GM21576 (cell line): Measurements from ENCODE around the gene ABO.
"Not testable (repeated sequence)": the region's sequence is repeated elsewhere in the genome, so short reads cannot be mapped to it uniquely, and the experiment has no call there.

ENCODE experiments used
- ATAC-seq: cut with Tn5 transposase; IDR thresholded peaks from one replicate; pipeline ENCODE4 v1.9.1; 2021; ENCODE audit warnings: mild to moderate bottlenecking, moderate library complexity; ENCODE audit not compliant: unreplicated experiment

The ABO gene

GRCh38 chr9:133290751-133291302 lies 15.8 kb upstream of the ABO start:
- no peak for ATAC-seq

GRCh38 chr9:133286523-133286922 lies 11.5 kb upstream of the ABO start:
- ATAC-seq: no peak

- ATAC-seq: no peak
Observed at GRCh38 chr9:133285252-133285775, 10.3 kb upstream of the ABO start.

- ATAC-seq: no peak
Observed at GRCh38 chr9:133284362-133284761, 9.4 kb upstream of the ABO start.

GRCh38 chr9:133283255-133284032 lies 8.4 kb upstream of the ABO start:
- not testable (repeated sequence) for ATAC-seq

GRCh38 chr9:133282464-133283238 lies 7.7 kb upstream of the ABO start:
- ATAC-seq: no peak

GRCh38 chr9:133280392-133280791 lies 5.4 kb upstream of the ABO start:
- ATAC-seq: no peak

- no peak for ATAC-seq
Observed at GRCh38 chr9:133278161-133279114, 3.4 kb upstream of the ABO start.

- no peak for ATAC-seq
Observed at GRCh38 chr9:133277467-133277866, 2.5 kb upstream of the ABO start.

GRCh38 chr9:133276923-133277322 lies 1.9 kb upstream of the ABO start:
- no peak for ATAC-seq

- ATAC-seq: no peak
Observed at GRCh38 chr9:133276001-133276884, 1.2 kb upstream of the ABO start.

- no peak for ATAC-seq
Observed at GRCh38 chr9:133274236-133275104, 531 bp downstream of the ABO start.

GRCh38 chr9:133273819-133274218 lies 1.2 kb downstream of the ABO start:
- no peak for ATAC-seq

GRCh38 chr9:133273098-133273497 lies 1.9 kb downstream of the ABO start:
- no peak for ATAC-seq

GRCh38 chr9:133269537-133270362 lies 5.3 kb downstream of the ABO start:
- no peak for ATAC-seq

- not testable (repeated sequence) for ATAC-seq
Observed at GRCh38 chr9:133269136-133269535, 5.9 kb downstream of the ABO start.

- ATAC-seq: no peak
Observed at GRCh38 chr9:133268335-133269056, 6.5 kb downstream of the ABO start.
